Naive thymus-derived CD4-positive, alpha-beta T cell (primary cell): Measurements from ENCODE around the gene ARHGAP18. TPM values are rescaled to one million over a fixed set of nuclear protein-coding genes. Genes with fewer than 3 reads are reported as not detected.

Experiments used
- ATAC-seq: fragments of 150-1000 bp; cut with Tn5 transposase; 2 replicates; pipeline ENCODE4 v1.10.0; 2021; ENCODE audit warnings: mild to moderate bottlenecking, moderate library complexity
- CTCF ChIA-PET: fragments of 350-600 bp; sonication (Branson Sonifier 250); formaldehyde crosslinking; loops from one replicate; lab custom pipeline; 2021; ENCODE audit warnings: antibody characterized with exemption; lab: Charles Lee
- POLR2A ChIA-PET: fragments of 350-600 bp; sonication (Branson Sonifier 250); formaldehyde crosslinking; loops from one replicate; lab custom pipeline; 2021; ENCODE audit warnings: antibody characterized with exemption, inconsistent platforms; lab: Charles Lee
- DNase-seq, 9 donors: peaks; one replicate each; pipeline versions ENCODE4 v3.0.0 to v3.0.0-alpha.2; 2020 to 2022; ENCODE audit warnings: mixed read lengths in 1 of 9
- H3K27ac ChIP-seq: one replicate; pipeline ENCODE4 v1.7.0; 2013; ENCODE audit warnings: mild to moderate bottlenecking, low read depth, low read length, moderate library complexity
- H3K27me3 ChIP-seq, 2 donors: one replicate each; pipeline ENCODE4 v1.7.0; 2013; ENCODE audit warnings: low read length in 2 of 2, mild to moderate bottlenecking in 2 of 2, moderate library complexity in 2 of 2; ENCODE audit not compliant: control insufficient read depth in 2 of 2, insufficient read depth in 2 of 2
- H3K36me3 ChIP-seq, 3 experiments: 1 replicate in 2 of 3; 2 replicates in 1 of 3; pipeline ENCODE4 v1.7.0; 2013; ENCODE audit warnings: low read length in 3 of 3, mild to moderate bottlenecking in 3 of 3, moderate library complexity in 1 of 3; ENCODE audit not compliant: insufficient read depth in 3 of 3, control insufficient read depth in 2 of 3
- H3K4me1 ChIP-seq, 2 donors: one replicate each; pipeline ENCODE4 v1.7.0; 2013; ENCODE audit warnings: low read length in 2 of 2, mild to moderate bottlenecking in 2 of 2, moderate library complexity in 1 of 2; ENCODE audit not compliant: control insufficient read depth in 2 of 2, insufficient read depth in 2 of 2
- H3K4me3 ChIP-seq: 2 replicates; pipeline ENCODE4 v1.7.0; 2013; ENCODE audit warnings: mild to moderate bottlenecking, low read length
- H3K9me3 ChIP-seq, 3 experiments: 1 replicate in 2 of 3; 2 replicates in 1 of 3; pipeline ENCODE4 v1.7.0; 2013; ENCODE audit warnings: low read length in 3 of 3; ENCODE audit not compliant: control insufficient read depth in 2 of 3
- H3K27ac Mint-ChIP-seq, 9 donors: one replicate each; pipeline ENCODE4 v1.8.0; 2020 to 2022; ENCODE audit warnings: mixed read lengths in 9 of 9, mild to moderate bottlenecking in 8 of 9, moderate library complexity in 5 of 9, inconsistent platforms in 2 of 9
- H3K27me3 Mint-ChIP-seq, 5 donors: one replicate each; pipeline ENCODE4 v1.8.0; 2021 to 2022; ENCODE audit warnings: mixed read lengths in 5 of 5, mild to moderate bottlenecking in 1 of 5
- H3K36me3 Mint-ChIP-seq, 5 donors: one replicate each; pipeline ENCODE4 v1.8.0; 2020 to 2022; ENCODE audit warnings: mixed read lengths in 5 of 5, mild to moderate bottlenecking in 3 of 5, inconsistent platforms in 1 of 5
- H3K4me1 Mint-ChIP-seq, 7 donors: one replicate each; pipeline ENCODE4 v1.8.0; 2020 to 2022; ENCODE audit warnings: mixed read lengths in 7 of 7, mild to moderate bottlenecking in 3 of 7, inconsistent platforms in 1 of 7
- H3K4me3 Mint-ChIP-seq, 10 donors: one replicate each; pipeline ENCODE4 v1.8.0; 2020 to 2022; ENCODE audit warnings: mild to moderate bottlenecking in 10 of 10, mixed read lengths in 10 of 10, moderate library complexity in 6 of 10, inconsistent platforms in 2 of 10
- H3K9me3 Mint-ChIP-seq, 11 donors: one replicate each; pipeline ENCODE4 v1.8.0; 2020 to 2022; ENCODE audit warnings: mixed read lengths in 11 of 11, mild to moderate bottlenecking in 4 of 11, inconsistent platforms in 1 of 11, moderate library complexity in 1 of 11
- intact Hi-C, 2 donors: fragments of 100-400 bp; cut with micrococcal nuclease; formaldehyde crosslinking; loops; one replicate each; pipeline ENCODE4 v1.15.1; 2023
- polyA plus RNA-seq, 2 donors: library from polyadenylated mRNA; unstranded; fragments of 300-500 nt; fragmentation: Illumina TruSeq; gene quantifications; one replicate each; pipeline ENCODE4 v1.2.3, GENCODE V29; 2021
- total RNA-seq, 6 experiments: library from RNA in 5 of 6; stranded (reverse) in 5 of 6; gene quantifications; 1 replicate in 5 of 6; 2 replicates in 1 of 6; pipeline ENCODE4 v1.2.3 and lab custom pipeline; 2021 to 2026

Gene ARHGAP18
- total and polyA plus RNA-seq, 7 experiments from 2014 or later = 0.53 to 9.4 (median 1.5) TPM

- DNase-seq = no peak
- no peak for ATAC-seq
- CTCF ChIA-PET = interaction anchor here (0.6 to 7.1 kb wide), 19 partner anchors 8 to 1838 kb away, joined by 3 to 114 read pairs (median 5); no protein-coding TSS in a partner anchor
- H3K4me1 ChIP-seq = no peaks in the 10 kb centered on the region
- no peak overlapping the region for H3K27ac ChIP-seq
- intact Hi-C loops = no loop called here
- POLR2A ChIA-PET = interaction anchor here (1.0 to 1.6 kb wide), 2 partner anchors 152 to 424 kb away, joined by 5 to 9 read pairs; no protein-coding TSS in a partner anchor
- H3K9me3 Mint-ChIP-seq = no peaks in the 10 kb centered on the region
- H3K27me3 ChIP-seq = no peaks in the 10 kb centered on the region
- H3K4me3 ChIP-seq = no peak overlapping the region
- H3K36me3 Mint-ChIP-seq = no peaks in the 10 kb centered on the region
- peaks cover 0 to 2% (median 0%) of the 10 kb centered on the region in 7 donors for H3K4me1 Mint-ChIP-seq
- H3K9me3 ChIP-seq = no peaks in the 10 kb centered on the region
- H3K4me3 Mint-ChIP-seq = no peak overlapping the region
- H3K36me3 ChIP-seq = no peaks in the 10 kb centered on the region
- no peak overlapping the region for H3K27ac Mint-ChIP-seq
- H3K27me3 Mint-ChIP-seq = peaks cover 0 to 3% (median 0%) of the 10 kb centered on the region in 5 donors
Measured at GRCh38 chr6:129597023-129597713, 112.8 kb downstream of the ARHGAP18 start.

GRCh38 chr6:129596522-129596921 lies 113.5 kb downstream of the ARHGAP18 start:
- peaks cover 0 to 3% (median 0%) of the 10 kb centered on the region in 5 donors for H3K27me3 Mint-ChIP-seq
- no peaks in the 10 kb centered on the region for H3K9me3 Mint-ChIP-seq
- Histone ChIP-seq H3K4me1 (no peaks in the 10 kb centered on the region), H3K9me3 (no peaks in the 10 kb centered on the region), H3K36me3 (no peaks in the 10 kb centered on the region), H3K27me3 (no peaks in the 10 kb centered on the region), H3K27ac (no peak overlapping the region), H3K4me3 (no peak overlapping the region)
- no peak for DNase-seq
- H3K4me1 Mint-ChIP-seq = peaks cover 0 to 2% (median 0%) of the 10 kb centered on the region in 7 donors
- ChIA-PET CTCF (interaction anchor here (0.5 to 7.1 kb wide), 8 partner anchors 117 to 966 kb away, joined by 3 to 114 read pairs (median 6); no protein-coding TSS in a partner anchor), POLR2A (interaction anchor here (0.5 to 1.0 kb wide), 2 partner anchors 10 to 425 kb away, joined by 4 to 5 read pairs; no protein-coding TSS in a partner anchor)
- ATAC-seq = no peak
- H3K27ac Mint-ChIP-seq = no peak overlapping the region
- no peak overlapping the region for H3K4me3 Mint-ChIP-seq
- intact Hi-C loops = no loop called here
- no peaks in the 10 kb centered on the region for H3K36me3 Mint-ChIP-seq

GRCh38 chr6:129593233-129593564 lies 116.8 kb downstream of the ARHGAP18 start:
- intact Hi-C loops = no loop called here
- H3K36me3 ChIP-seq = no peaks in the 10 kb centered on the region
- ATAC-seq = no peak
- H3K36me3 Mint-ChIP-seq = peaks cover 0 to 10% (median 0%) of the 10 kb centered on the region in 5 donors
- ChIA-PET POLR2A (no interaction called here), CTCF (no interaction called here)
- H3K4me3 Mint-ChIP-seq = no peak overlapping the region
- no peak for DNase-seq
- peaks cover 0 to 4% (median 0%) of the 10 kb centered on the region in 11 donors for H3K9me3 Mint-ChIP-seq
- no peaks in the 10 kb centered on the region for H3K9me3 ChIP-seq
- H3K4me1 ChIP-seq = no peaks in the 10 kb centered on the region
- no peaks in the 10 kb centered on the region for H3K4me1 Mint-ChIP-seq
- H3K27me3 Mint-ChIP-seq = no peaks in the 10 kb centered on the region
- no peak overlapping the region for H3K27ac Mint-ChIP-seq
- H3K27me3 ChIP-seq = no peaks in the 10 kb centered on the region
- no peak overlapping the region for H3K4me3 ChIP-seq
- H3K27ac ChIP-seq = no peak overlapping the region

GRCh38 chr6:129592516-129593232 lies 117.3 kb downstream of the ARHGAP18 start:
- Mint-ChIP-seq H3K27ac (no peak overlapping the region), H3K27me3 (no peaks in the 10 kb centered on the region), H3K9me3 (peaks cover 0 to 7% (median 0%) of the 10 kb centered on the region in 11 donors), H3K36me3 (peaks cover 0 to 14% (median 0%) of the 10 kb centered on the region in 5 donors), H3K4me3 (no peak overlapping the region), H3K4me1 (no peaks in the 10 kb centered on the region)
- Histone ChIP-seq H3K9me3 (no peaks in the 10 kb centered on the region), H3K4me3 (no peak overlapping the region), H3K36me3 (no peaks in the 10 kb centered on the region), H3K27me3 (no peaks in the 10 kb centered on the region), H3K4me1 (no peaks in the 10 kb centered on the region), H3K27ac (no peak overlapping the region)
- ChIA-PET CTCF (no interaction called here), POLR2A (no interaction called here)
- intact Hi-C loops = no loop called here
- ATAC-seq (no peak), DNase-seq (no peak)

GRCh38 chr6:129590408-129591022 lies 119.5 kb downstream of the ARHGAP18 start:
- Histone ChIP-seq H3K27me3 (no peaks in the 10 kb centered on the region), H3K36me3 (no peaks in the 10 kb centered on the region), H3K4me1 (no peaks in the 10 kb centered on the region), H3K9me3 (no peaks in the 10 kb centered on the region), H3K4me3 (no peak overlapping the region), H3K27ac (no peak overlapping the region)
- DNase-seq (no peak), ATAC-seq (no peak)
- no peaks in the 10 kb centered on the region for H3K27me3 Mint-ChIP-seq
- ChIA-PET POLR2A (no interaction called here), CTCF (interaction anchor here (0.6 to 1.0 kb wide), 3 partner anchors 7 to 1109 kb away, joined by 3 to 8 read pairs (median 4); no protein-coding TSS in a partner anchor)
- H3K4me3 Mint-ChIP-seq = no peak overlapping the region
- no peak overlapping the region for H3K27ac Mint-ChIP-seq
- H3K4me1 Mint-ChIP-seq = no peaks in the 10 kb centered on the region
- H3K9me3 Mint-ChIP-seq = peaks cover 0 to 8% (median 0%) of the 10 kb centered on the region in 11 donors
- peaks cover 0 to 21% (median 0%) of the 10 kb centered on the region in 5 donors for H3K36me3 Mint-ChIP-seq
- intact Hi-C loops = no loop called here

GRCh38 chr6:129586815-129587214 lies 123.2 kb downstream of the ARHGAP18 start:
- DNase-seq (no peak), ATAC-seq (no peak)
- H3K27me3 Mint-ChIP-seq = no peaks in the 10 kb centered on the region
- H3K27ac ChIP-seq = no peak overlapping the region
- no peak overlapping the region for H3K4me3 Mint-ChIP-seq
- no peaks in the 10 kb centered on the region for H3K9me3 ChIP-seq
- peaks cover 0 to 8% (median 0%) of the 10 kb centered on the region in 11 donors for H3K9me3 Mint-ChIP-seq
- intact Hi-C loops = no loop called here
- no peak overlapping the region for H3K4me3 ChIP-seq
- H3K36me3 ChIP-seq = no peaks in the 10 kb centered on the region
- POLR2A ChIA-PET = no interaction called here
- no peak overlapping the region for H3K27ac Mint-ChIP-seq
- CTCF ChIA-PET = no interaction called here
- no peaks in the 10 kb centered on the region for H3K4me1 Mint-ChIP-seq
- H3K4me1 ChIP-seq = no peaks in the 10 kb centered on the region
- H3K36me3 Mint-ChIP-seq = peaks cover 0 to 21% (median 0%) of the 10 kb centered on the region in 5 donors
- no peaks in the 10 kb centered on the region for H3K27me3 ChIP-seq
